GM18858 (cell line): ENCODE results near the gene HDLBP.

Source experiments
- ATAC-seq: cut with Tn5 transposase; IDR thresholded peaks from one replicate; pipeline ENCODE4 v1.9.1; 2021; ENCODE audit not compliant: unreplicated experiment

Gene HDLBP

GRCh38 chr2:241214209-241214608, 101.3 kb downstream of the HDLBP start:
- ATAC-seq = no peak

DNA sequence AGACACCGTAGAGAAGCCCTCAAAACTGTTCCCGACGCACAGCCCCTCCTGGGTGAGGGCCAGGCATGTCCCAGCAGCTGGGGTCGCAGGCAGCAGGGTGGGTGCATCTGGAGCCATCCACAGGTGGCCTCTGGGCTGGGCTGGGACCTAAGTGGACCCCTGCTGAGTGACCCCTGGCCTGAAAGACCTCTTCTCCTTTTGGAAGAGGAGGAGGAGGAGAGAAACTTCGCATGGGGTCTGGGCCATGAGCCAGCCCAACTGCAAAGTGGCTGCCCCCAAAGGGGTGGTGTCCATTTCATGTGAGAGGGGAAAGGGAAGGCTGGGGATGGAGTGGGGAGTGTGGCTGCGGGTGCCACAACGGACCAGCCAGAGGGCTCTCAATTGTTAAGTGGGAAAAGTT, 101.9 kb downstream of the HDLBP start:
- ATAC-seq = no peak

DNA sequence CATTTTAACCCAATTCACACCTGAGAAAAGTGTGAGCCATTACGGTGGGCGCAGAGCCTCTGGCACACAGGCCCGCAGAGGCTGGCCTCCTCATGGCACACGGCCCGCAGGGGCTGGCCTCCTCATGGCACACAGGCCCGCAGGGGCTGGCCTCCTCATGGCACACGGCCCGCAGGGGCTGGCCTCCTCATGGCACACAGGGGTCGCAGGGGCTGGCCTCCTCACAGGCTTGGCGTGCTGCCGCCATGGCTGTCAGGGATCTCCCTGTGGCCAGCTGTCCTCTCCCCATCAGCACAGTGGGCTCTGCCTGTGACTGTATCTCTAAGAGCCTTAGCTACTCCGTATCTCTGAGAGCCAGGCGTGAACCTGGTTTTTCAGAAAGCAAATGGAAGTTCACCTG, 102.4 kb downstream of the HDLBP start:
- ATAC-seq = no peak

- ATAC-seq = no peak
These were observed 104.2 kb downstream of the HDLBP start for GRCh38 chr2:241211276-241211675.

- no peak for ATAC-seq
These were observed 106.2 kb downstream of the HDLBP start for GRCh38 chr2:241209271-241209670.

DNA sequence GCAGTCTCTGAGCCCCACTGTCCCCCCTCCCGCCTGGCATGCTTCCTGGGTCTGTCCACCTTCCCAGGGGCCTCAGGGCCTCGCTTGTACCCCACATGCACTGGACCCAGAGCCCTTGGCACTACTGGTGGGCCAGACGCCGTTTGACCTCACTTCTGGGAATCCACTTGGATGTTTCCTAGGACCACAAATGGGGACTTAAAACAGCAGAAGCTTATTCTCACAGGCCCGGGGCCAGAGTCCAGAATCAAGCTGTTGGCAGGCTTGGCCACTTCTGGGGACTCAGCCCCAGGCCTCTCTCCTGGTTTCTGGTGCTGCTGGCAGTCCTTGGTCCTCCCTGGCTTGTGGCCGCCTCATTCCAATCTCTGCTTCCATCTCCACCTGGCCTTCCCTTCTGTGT, 107.4 kb downstream of the HDLBP start:
- no peak for ATAC-seq

GRCh38 chr2:241207641-241208040, 107.8 kb downstream of the HDLBP start:
- no peak for ATAC-seq

DNA sequence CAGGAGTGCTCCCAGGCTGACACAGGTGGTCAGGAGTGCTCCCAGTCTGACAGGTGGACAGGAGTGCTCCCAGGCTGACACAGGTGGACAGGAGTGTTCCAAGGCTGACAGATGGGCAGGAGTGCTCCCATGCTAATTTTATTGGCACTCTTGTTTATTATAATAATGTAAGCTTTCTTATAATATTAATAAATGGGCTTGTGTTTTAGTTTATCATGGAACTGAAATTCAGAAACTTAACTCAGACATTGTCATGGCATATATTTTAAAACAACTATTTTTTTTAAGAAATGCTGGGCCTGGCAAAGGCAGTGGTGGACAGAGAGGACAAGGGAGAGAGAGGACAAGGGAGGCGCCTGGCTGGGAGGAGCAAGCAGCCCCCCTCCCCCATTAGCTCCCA, 108.3 kb downstream of the HDLBP start:
- ATAC-seq = no peak

DNA sequence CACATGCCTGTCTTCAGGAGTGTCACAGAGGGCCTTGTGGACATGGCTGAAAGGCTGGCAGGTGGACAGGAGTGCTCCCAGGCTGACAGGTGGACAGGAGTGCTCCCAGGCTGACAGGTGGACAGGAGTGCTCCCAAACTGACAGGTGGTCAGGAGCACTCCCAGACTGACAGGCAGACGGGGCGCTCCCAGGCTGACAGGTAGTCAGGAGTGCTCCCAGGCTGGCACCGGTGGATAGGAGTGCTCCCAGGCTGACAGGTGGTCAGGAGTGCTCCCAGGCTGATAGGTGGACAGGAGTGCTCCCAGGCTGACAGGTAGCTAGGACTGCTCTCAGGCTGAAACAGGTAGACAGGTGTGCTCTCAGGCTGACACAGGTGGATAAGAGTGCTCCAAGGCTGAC, 110.4 kb downstream of the HDLBP start:
- ATAC-seq = no peak

DNA sequence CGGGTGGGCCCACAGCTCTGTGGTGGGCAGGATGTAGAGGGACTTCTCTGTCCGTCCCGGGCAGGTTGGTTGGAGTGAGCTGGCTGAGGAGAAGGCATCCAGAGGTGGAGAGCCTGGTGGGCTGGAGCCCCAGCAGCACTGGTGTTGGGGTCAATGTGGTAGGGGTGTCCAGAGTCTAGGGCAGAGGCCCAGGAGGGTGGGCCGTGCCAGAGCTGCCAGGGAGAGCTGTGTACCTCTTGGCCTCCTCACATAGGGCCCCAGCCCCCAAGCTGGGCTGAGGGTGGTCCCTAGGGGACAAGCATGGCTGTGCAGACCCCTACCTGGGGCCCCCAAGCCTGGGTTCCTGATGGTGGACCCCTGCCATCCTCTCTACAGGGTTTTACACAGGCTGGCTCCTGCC, 111.0 kb downstream of the HDLBP start:
- ATAC-seq = no peak

DNA sequence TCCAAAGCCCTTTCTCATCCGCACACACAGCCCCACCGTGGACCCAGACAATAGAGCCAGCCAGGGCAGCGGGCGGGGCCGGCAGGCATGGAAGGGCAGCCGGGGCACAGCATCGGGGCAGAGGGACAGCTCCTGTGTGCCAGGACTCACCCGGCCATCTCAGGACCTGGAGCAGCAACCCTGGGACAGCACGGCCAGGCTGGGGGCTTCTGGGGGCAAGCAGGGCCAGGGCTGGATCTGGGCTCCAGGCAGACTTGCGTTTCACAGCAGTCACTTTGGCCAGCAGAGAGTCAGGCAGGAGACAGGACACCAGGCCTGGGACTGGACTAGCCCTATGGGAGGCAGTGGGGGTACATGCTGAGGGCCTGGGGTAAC, 111.5 kb downstream of the HDLBP start:
- ATAC-seq = no peak

GRCh38 chr2:241203218-241204009, 112.1 kb downstream of the HDLBP start:
- ATAC-seq = no peak

GRCh38 chr2:241202681-241203080, 112.8 kb downstream of the HDLBP start:
- ATAC-seq = no peak

GRCh38 chr2:241202268-241202585, 113.2 kb downstream of the HDLBP start:
- ATAC-seq = no peak

DNA sequence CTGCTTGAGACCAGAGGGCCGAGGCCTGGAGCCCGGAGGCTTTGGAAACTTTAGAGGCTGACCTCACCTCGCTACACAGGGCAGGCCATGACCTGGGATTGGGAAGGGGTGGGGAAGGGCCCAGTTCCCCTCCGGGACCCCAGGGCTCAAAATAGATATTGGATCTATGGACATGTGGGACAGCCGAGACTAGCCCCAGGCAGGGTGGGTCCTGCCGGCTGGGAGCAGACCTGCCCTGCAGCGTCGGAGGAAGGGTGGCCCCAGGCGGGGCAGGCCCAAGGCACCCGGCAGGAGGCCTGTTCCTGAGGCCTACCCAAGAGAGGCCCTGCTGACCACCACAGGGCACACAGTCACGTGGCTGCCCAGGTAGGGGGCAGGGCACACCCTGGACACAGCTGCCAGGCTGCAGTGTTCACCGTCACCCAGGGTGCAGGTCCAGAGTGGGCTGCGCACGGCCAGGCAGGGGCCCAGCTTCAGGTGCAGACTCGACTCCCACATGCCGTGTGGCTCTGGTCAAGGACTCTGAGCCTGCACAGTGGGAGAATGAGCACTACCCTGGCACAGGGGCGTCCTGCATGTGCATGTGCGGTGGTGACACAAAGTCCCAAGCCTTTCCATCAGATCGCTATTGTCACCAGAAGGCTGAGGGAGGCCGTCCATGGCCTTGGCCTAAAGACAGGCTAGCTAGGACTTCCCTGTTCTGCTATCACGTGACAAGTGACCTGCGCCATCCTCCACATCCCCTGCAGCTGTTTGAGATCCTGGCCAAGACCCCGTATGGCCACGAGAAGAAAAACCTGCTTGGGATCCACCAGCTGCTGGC, 113.8 kb downstream of the HDLBP start:
- ATAC-seq = no peak

DNA sequence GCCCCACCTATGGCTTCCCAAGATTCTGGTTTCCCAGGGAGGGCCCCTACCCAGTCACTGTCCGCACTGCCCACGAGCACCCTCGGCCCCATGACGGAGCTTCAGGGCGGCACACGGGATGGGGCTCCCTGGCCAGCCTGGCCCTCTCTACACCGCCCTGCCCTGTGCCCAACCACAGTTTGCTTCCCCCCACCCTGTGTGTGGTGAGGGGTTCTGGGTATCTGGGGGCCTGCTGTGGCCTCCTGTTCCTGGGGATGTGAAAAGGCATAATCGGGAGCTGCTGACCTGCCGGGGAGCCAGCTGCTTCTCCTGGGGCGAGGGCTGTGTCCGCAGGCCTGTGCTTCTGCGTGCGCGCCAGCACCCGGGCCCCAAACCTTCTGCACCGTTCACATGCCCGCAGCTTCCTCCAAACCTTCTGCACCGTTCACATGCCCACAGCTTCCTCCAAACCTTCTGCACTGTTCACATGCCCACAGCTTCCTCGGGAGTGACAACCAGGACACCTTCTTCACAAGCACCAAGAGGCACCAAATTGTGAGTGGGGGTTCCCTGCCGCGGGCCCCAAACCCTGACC, 114.6 kb downstream of the HDLBP start:
- no peak for ATAC-seq

DNA sequence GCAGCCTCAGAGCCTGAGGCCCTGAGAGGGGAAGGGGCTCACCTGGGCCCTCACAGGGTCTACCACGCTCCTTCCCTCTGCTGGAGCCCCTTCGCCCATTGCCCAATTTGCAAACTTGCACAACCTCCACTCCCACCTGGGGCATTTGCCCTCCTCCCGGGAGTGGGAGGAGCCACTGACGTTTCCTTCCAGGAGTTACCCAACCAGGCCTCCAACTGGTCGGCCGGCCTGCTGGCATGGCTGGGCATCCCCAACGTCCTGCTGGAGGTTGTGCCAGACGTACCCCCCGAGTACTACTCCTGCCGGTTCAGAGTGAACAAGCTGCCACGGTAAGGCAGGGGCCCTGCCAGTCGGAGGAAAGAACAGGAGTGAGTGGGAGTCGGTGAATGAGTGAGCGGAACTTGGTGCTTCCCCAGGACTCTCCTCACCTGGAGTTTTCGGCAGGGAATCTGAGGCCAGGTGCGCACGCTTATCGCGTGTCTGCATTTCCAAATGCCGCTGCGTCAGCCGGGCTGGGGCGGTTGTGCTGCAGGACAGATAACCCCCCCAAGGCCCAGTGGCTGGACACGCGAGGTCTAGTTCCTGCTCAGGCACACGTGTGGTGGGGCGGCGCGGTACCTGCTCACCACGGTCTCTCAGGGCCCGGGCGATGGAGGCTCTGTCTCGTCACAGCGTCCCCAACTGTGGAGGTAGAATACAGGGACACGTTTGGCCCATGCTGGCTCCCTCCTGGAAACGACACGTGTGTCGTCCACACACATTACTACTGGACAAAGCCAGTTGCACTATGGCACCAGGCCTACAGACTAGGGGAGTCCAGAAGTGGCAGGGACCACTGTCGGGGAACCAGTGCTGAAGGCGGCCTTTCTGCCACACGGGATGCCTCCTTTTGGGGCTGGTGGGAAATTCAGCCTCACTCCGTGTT, 115.3 kb downstream of the HDLBP start:
- no peak for ATAC-seq

GRCh38 chr2:241199286-241199685, 116.2 kb downstream of the HDLBP start:
- ATAC-seq = no peak

GRCh38 chr2:241198381-241199279, 116.8 kb downstream of the HDLBP start:
- ATAC-seq = no peak

- ATAC-seq = no peak
These were observed 117.5 kb downstream of the HDLBP start for GRCh38 chr2:241197947-241198346.
